ENCODE data around the gene GNPTG. TPM values are rescaled to one million over a fixed set of nuclear protein-coding genes. Genes with fewer than 3 reads are reported as not detected.

GNPTG gene
- total and polyA plus RNA-seq, 9 of the 15 experiments (the other 6 are each of a cell fraction or from before 2014, with no cell fraction given) = 0.69 to 33.3 (median 13.6) TPM

DNA sequence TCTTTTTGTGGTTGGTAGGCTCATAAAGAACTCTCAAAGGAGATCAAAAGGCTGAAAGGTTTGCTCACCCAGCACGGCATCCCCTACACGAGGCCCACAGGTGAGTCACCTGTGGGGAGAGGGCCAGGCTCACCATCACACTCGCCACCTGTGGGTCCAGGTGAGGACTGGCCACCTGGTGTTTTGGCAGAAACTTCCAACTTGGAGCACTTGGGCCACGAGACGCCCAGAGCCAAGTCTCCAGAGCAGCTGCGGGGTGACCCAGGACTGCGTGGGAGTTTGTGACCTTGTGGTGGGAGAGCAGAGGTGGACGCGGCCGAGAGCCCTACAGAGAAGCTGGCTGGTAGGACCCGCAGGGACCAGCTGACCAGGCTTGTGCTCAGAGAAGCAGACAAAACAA is 11.1 kb downstream of the GNPTG start (continued):
- TF ChIP-seq RBM17 (IDR thresholded peaks at IDR 0.05; ENCODE audit: borderline replicate concordance, low read depth, low read length) (no peak), MBD2 (IDR thresholded peaks at IDR 0.05; ENCODE audit: borderline replicate concordance, low read depth) (no peak), ILK (tag; IDR thresholded peaks at IDR 0.05; ENCODE audit: borderline replicate concordance, low read depth) (no peak), KDM2B (CRISPR knock-in tag; IDR thresholded peaks at IDR 0.05) (no peak)
- TF ChIP-seq, protein P1, sequence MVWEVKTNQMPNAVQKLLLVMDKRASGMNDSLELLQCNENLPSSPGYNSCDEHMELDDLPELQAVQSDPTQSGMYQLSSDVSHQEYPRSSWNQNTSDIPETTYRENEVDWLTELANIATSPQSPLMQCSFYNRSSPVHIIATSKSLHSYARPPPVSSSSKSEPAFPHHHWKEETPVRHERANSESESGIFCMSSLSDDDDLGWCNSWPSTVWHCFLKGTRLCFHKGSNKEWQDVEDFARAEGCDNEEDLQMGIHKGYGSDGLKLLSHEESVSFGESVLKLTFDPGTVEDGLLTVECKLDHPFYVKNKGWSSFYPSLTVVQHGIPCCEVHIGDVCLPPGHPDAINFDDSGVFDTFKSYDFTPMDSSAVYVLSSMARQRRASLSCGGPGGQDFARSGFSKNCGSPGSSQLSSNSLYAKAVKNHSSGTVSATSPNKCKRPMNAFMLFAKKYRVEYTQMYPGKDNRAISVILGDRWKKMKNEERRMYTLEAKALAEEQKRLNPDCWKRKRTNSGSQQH (CRISPR knock-in tag; IDR thresholded peaks at IDR 0.05) = no peak
- TF ChIP-seq, protein P2, sequence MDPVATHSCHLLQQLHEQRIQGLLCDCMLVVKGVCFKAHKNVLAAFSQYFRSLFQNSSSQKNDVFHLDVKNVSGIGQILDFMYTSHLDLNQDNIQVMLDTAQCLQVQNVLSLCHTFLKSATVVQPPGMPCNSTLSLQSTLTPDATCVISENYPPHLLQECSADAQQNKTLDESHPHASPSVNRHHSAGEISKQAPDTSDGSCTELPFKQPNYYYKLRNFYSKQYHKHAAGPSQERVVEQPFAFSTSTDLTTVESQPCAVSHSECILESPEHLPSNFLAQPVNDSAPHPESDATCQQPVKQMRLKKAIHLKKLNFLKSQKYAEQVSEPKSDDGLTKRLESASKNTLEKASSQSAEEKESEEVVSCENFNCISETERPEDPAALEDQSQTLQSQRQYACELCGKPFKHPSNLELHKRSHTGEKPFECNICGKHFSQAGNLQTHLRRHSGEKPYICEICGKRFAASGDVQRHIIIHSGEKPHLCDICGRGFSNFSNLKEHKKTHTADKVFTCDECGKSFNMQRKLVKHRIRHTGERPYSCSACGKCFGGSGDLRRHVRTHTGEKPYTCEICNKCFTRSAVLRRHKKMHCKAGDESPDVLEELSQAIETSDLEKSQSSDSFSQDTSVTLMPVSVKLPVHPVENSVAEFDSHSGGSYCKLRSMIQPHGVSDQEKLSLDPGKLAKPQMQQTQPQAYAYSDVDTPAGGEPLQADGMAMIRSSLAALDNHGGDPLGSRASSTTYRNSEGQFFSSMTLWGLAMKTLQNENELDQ (CRISPR knock-in tag; IDR thresholded peaks at IDR 0.05; ENCODE audit: borderline replicate concordance) = no peak
